ENCODE measurements around the gene MAP3K4. TPM values are rescaled to one million over a fixed set of nuclear protein-coding genes. Genes with fewer than 3 reads are reported as not detected.

MAP3K4 gene
- total RNA-seq, 1 donor from 2014 or later = 41.3 TPM

- Histone ChIP-seq H3K27me3 (ENCODE audit: control insufficient read depth, insufficient read depth, low read length) (no peaks in the 10 kb centered on the region), H3K4me3 (ENCODE audit: low read depth, low read length) (no peak overlapping the region), H3K36me3 (ENCODE audit: control insufficient read depth, insufficient read depth, low read length) (peaks cover 1% of the 10 kb centered on the region)
- no peak for FAIRE-seq
- TF ChIP-seq, protein P1, sequence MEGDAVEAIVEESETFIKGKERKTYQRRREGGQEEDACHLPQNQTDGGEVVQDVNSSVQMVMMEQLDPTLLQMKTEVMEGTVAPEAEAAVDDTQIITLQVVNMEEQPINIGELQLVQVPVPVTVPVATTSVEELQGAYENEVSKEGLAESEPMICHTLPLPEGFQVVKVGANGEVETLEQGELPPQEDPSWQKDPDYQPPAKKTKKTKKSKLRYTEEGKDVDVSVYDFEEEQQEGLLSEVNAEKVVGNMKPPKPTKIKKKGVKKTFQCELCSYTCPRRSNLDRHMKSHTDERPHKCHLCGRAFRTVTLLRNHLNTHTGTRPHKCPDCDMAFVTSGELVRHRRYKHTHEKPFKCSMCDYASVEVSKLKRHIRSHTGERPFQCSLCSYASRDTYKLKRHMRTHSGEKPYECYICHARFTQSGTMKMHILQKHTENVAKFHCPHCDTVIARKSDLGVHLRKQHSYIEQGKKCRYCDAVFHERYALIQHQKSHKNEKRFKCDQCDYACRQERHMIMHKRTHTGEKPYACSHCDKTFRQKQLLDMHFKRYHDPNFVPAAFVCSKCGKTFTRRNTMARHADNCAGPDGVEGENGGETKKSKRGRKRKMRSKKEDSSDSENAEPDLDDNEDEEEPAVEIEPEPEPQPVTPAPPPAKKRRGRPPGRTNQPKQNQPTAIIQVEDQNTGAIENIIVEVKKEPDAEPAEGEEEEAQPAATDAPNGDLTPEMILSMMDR (IDR thresholded peaks at IDR 0.05; ENCODE audit: insufficient read depth, low read length, severe bottlenecking) = no peak
- no peak for DNase-seq (ENCODE audit: low read depth)
These were observed 172.6 kb downstream of the MAP3K4 start for GRCh38 chr6:161164182-161164625.

DNA sequence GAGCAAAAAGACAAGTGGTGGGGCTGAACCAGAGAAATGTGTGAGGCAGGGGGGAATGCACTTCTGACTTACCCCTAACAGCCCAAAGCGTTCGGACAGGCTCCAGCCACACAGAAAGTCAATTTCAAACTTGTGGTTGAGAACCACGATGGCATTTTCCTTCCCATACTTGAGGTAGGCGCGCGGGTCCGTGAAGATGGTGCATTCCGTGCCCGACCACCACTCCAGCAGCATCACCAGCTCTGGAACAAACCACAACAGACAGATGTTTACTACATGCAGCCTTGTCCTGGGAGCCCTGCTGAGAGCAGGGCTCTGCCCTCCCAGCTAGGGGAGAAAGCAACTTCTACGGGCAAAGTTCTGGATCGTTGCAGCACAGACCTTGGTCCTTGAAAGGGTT is 174.6 kb downstream of the MAP3K4 start:
- TF ChIP-seq, protein P1 (IDR thresholded peaks at IDR 0.05; ENCODE audit: insufficient read depth, low read length, severe bottlenecking) = no peak
- Histone ChIP-seq H3K36me3 (ENCODE audit: control insufficient read depth, insufficient read depth, low read length) (peaks cover 1% of the 10 kb centered on the region), H3K27me3 (ENCODE audit: control insufficient read depth, insufficient read depth, low read length) (no peaks in the 10 kb centered on the region), H3K4me3 (ENCODE audit: low read depth, low read length) (no peak overlapping the region)
- no peak for DNase-seq (ENCODE audit: low read depth)
- FAIRE-seq = no peak

GRCh38 chr6:161166677-161167076 is 175.1 kb downstream of the MAP3K4 start:
- no peaks in the 10 kb centered on the region for H3K27me3 ChIP-seq (ENCODE audit: control insufficient read depth, insufficient read depth, low read length)
- DNase-seq (ENCODE audit: low read depth) = no peak

More at GRCh38 chr6:161166677-161167076, 175.1 kb downstream of the MAP3K4 start:
- H3K4me3 ChIP-seq (ENCODE audit: low read depth, low read length) = no peak overlapping the region
- TF ChIP-seq, protein P1 (IDR thresholded peaks at IDR 0.05; ENCODE audit: insufficient read depth, low read length, severe bottlenecking) = no peak
- no peak for FAIRE-seq
- peaks cover 1% of the 10 kb centered on the region for H3K36me3 ChIP-seq (ENCODE audit: control insufficient read depth, insufficient read depth, low read length)
